WI38 (cell line): Measurements from ENCODE around the gene STYXL1.

Experiments
- H3K4me3 ChIP-seq: 2 replicates; pipeline ENCODE4 v1.5.1; 2011; ENCODE audit warnings: low read depth, mild to moderate bottlenecking, control low read depth, low read length
- TF ChIP-seq, protein P1 (sequence below): IDR thresholded peaks from 2 replicates; pipeline ENCODE4 v1.5.1; 2012; ENCODE audit warnings: low read depth, mild to moderate bottlenecking, control low read depth, low read length

The STYXL1 gene

DNA sequence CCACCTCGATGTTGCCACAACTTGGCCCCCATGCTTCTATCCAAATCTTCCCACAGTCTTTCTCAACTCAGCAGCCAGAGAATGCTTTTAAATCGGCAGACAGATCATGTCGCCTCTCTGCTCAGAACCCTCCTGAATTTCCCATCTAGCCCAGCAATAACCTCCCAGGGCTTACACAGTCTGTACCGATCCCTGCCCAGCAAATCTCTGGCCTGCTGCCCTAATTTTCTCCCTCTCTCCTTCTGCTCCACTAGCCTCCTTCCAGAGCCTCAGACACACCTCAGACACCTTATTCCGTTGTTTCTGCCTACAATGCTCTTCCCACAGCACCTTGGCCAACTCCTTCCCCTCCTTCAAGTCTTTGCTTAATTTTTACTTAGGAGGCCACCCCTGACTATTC is 32.4 kb upstream of the STYXL1 start:
- no peak overlapping the region for H3K4me3 ChIP-seq
- TF ChIP-seq, protein P1, sequence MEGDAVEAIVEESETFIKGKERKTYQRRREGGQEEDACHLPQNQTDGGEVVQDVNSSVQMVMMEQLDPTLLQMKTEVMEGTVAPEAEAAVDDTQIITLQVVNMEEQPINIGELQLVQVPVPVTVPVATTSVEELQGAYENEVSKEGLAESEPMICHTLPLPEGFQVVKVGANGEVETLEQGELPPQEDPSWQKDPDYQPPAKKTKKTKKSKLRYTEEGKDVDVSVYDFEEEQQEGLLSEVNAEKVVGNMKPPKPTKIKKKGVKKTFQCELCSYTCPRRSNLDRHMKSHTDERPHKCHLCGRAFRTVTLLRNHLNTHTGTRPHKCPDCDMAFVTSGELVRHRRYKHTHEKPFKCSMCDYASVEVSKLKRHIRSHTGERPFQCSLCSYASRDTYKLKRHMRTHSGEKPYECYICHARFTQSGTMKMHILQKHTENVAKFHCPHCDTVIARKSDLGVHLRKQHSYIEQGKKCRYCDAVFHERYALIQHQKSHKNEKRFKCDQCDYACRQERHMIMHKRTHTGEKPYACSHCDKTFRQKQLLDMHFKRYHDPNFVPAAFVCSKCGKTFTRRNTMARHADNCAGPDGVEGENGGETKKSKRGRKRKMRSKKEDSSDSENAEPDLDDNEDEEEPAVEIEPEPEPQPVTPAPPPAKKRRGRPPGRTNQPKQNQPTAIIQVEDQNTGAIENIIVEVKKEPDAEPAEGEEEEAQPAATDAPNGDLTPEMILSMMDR: no peak

DNA sequence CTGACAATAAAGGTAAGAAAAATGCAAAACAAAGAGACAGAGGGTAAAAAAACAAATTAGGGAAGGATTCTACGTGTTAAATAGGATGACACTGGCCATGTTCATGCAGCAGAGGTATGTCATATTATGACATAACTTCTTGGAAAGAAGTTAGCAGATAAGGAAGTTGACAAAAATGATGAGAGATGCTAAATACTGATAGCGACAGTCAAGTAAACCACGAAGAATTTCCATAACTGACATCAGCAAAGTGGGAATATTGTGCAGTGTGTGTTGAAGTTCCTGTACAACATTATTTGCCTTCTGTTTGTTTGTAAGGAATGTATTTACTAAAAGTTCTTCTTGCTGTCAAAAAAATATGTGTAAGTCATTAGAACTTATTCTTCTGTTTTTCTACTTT is 29.6 kb upstream of the STYXL1 start:
- no peak overlapping the region for H3K4me3 ChIP-seq
- TF ChIP-seq, protein P1: no peak

DNA sequence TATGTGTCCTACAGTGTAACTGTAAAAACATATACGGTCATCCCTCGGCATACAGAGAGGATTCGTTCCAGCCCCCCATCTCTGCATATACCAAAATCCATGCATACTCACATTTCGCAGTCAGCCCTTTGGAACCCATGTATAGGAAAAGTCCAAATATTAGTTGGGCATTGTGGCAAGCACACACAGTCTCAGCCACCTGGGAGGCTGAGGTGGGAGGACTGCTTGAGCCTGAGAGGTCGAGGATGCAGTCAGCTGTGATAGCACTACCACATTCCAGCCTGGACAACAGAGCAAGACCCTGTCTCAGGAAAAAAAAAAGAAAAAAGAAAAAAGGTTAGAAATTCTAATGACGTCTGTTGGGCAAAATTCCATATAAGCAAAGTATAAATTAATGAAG is 29.2 kb upstream of the STYXL1 start:
- no peak overlapping the region for H3K4me3 ChIP-seq
- TF ChIP-seq, protein P1: no peak

DNA sequence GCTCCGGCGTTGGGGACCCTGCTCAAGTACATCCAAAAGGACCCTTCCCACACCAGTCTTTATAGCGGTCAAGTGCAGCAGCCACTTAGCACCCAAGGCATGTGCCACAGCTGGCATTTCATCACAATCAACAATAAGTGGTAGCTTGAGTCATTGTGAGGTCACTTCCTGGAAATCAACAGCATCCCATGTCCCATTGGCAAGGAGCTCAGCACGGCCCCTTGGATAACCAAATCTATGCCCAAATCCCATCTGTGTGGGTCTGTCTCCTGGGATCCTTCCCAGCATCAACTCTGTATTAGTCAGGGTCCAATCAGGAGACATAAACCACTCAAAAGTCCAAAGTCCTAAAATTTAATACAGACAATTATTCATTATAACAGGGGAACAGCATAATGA is 27.2 kb upstream of the STYXL1 start:
- TF ChIP-seq, protein P1: no peak

DNA sequence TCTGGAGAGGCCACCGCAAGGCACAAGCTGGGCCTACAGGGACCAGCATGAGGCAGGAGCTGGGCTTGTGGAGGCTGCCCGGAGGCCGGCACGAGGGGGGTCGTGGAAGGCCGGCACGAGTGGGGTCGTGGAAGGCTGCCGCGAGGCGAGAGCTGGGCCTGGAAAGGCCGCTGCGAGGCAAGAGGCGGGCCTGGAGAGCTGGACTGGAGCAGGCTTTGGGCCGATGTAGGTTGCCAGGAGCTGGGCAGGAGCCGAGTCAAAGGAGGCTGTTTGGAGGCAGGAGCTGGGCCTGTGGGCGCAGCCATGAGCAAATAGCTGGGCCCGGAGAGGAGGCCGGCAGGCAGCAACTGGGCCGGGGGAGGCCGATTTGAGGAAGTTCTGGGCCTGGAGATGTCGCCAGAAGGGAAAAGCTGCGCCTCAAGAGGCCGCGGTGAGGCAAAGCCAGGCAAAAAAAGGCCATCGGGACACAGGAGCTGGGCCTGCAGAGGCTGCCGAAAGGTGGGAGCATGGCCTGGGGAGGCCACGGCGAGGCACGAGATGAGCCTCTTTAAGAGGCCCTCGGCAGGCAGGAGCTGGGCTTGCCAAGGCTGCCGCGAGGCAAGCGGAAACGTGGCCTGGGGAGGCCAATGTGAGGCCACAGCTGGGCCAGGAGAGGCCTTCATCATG is 26.6 kb upstream of the STYXL1 start:
- TF ChIP-seq, protein P1: no peak
- no peak overlapping the region for H3K4me3 ChIP-seq

More for the DNA sequence above, 27.2 kb upstream of the STYXL1 start:
- no peak overlapping the region for H3K4me3 ChIP-seq

DNA sequence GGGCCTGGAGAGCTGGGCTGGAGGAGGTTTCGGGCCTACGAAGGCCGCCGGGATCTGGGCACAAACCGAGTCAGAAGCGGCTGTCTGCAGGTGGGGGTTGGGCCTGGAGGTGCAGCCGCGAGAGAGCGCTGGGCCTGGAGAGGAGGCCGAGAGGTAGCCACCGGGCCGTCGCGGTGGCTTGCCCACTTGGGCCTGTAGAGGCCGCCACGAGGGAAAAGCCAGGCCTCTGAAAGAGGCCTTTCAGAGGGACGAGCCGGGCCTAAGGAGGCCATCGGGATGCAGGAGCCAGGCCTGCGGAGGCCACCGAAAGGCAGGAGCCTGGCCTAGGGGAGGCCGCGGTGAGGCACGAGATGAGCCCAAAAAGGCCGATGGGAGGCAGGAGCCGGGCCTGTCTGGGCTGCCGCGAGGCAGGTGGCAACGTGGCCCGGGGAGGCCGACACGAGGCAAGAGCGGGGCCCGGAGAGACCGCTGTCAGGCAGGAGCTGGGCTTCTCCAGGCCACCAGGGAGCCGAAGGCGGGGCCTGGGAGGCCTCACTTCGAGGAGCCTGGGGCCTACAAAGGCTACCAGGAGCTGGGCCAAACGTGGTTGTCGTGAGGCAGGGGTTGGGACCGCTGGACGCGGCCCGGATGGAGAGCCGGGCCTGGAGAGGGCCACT is 25.7 kb upstream of the STYXL1 start:
- TF ChIP-seq, protein P1: no peak
- no peak overlapping the region for H3K4me3 ChIP-seq
